NCI-H460 (cell line): Measurements from ENCODE around the gene VPS36. TPM values are rescaled to one million over a fixed set of nuclear protein-coding genes. Genes with fewer than 3 reads are reported as not detected.
"Not testable (repeated sequence)": the region's sequence is repeated elsewhere in the genome, so short reads cannot be mapped to it uniquely, and the experiment has no call there.

Experiments
- DNase-seq: peaks from one replicate; pipeline ENCODE4 v3.0.0-alpha.2; 2016; ENCODE audit warnings: low read depth; ENCODE audit errors: extremely low read depth
- small RNA-seq, 2 experiments: library from RNA; depleted of rRNA; stranded (forward); fragments of <200 nt; gene quantifications; one replicate each; pipeline ENCODE3, GENCODE V24; 2014
- total RNA-seq: library from RNA; depleted of rRNA; stranded (reverse); fragments of >200 nt; shearing (Covaris generic); gene quantifications from 2 replicates; pipeline ENCODE4 v1.2.3, GENCODE V29; 2014; rRNA removed

Gene VPS36
- total RNA-seq, 1 experiment from 2014 or later, result 35.3 TPM

GRCh38 chr13:52383366-52383765 is 67.1 kb downstream of the VPS36 start:
- DNase-seq, result no peak

GRCh38 chr13:52378312-52378711 is 72.1 kb downstream of the VPS36 start:
- DNase-seq, result no peak

- no peak for DNase-seq
These were observed 72.5 kb downstream of the VPS36 start for GRCh38 chr13:52377898-52378297.

GRCh38 chr13:52374873-52375411 is 75.5 kb downstream of the VPS36 start:
- no peak for DNase-seq

GRCh38 chr13:52374389-52374788 is 76.0 kb downstream of the VPS36 start:
- no peak for DNase-seq

- DNase-seq, result not testable (repeated sequence)
These were observed 77.2 kb downstream of the VPS36 start for GRCh38 chr13:52373277-52373676.

- DNase-seq, result no peak
These were observed 78.6 kb downstream of the VPS36 start for GRCh38 chr13:52371736-52372247.

GRCh38 chr13:52366291-52366690 is 84.1 kb downstream of the VPS36 start:
- DNase-seq, result no peak

Small RNA genes within 50 kb of the gene (small RNA-seq; reads per million reads assigned to genes)
- 0 to 0.18 reads per million in 2 experiments for gene RNY4P24

Other genes starting within 250 kb of the VPS36 start
- gene THSD1, start 44.5 kb downstream of the VPS36 start, total RNA-seq, result 0.07 and 0.23 TPM in 2 replicates
- 26.5 and 32.3 TPM in 2 replicates for gene CKAP2, start 4.8 kb upstream of the VPS36 start, total RNA-seq
- 2.9 and 4.5 TPM in 2 replicates for gene HNRNPA1L2, start 191.8 kb upstream of the VPS36 start, total RNA-seq
- 49.2 and 52.3 TPM in 2 replicates for gene SUGT1, start 202.2 kb upstream of the VPS36 start, total RNA-seq